Stimulated activated CD4-positive, alpha-beta T cell treated with anti-CD3 and anti-CD28 coated beads, TNF-alpha, amount 100 ng/mL, for 48 hours (primary cell): ENCODE data around the gene PIP5K1B.

ENCODE experiments used
- DNase-seq, 3 donors: peaks; one replicate each; pipeline ENCODE4 v3.0.0-alpha.2; 2020; ENCODE audit warnings: low read depth in 3 of 3

Gene PIP5K1B

GRCh38 chr9:68775003-68775730, 70.1 kb downstream of the PIP5K1B start:
- DNase-seq: no peak

GRCh38 chr9:68777070-68777763, 72.2 kb downstream of the PIP5K1B start:
- no peak for DNase-seq

GRCh38 chr9:68778635-68779034, 73.6 kb downstream of the PIP5K1B start:
- DNase-seq: no peak

- peak; percentile 89 to 93 (median 90) for DNase-seq
Observed at GRCh38 chr9:68779558-68780379, 74.7 kb downstream of the PIP5K1B start.

GRCh38 chr9:68780380-68780712, 75.3 kb downstream of the PIP5K1B start:
- no peak for DNase-seq

GRCh38 chr9:68780720-68781119, 75.7 kb downstream of the PIP5K1B start:
- DNase-seq: peak in 1 of 3 donors; percentile 18

- DNase-seq: no peak
Observed at GRCh38 chr9:68781928-68782327, 76.9 kb downstream of the PIP5K1B start.

GRCh38 chr9:68782546-68782945, 77.5 kb downstream of the PIP5K1B start:
- DNase-seq: no peak

- DNase-seq: no peak
Observed at GRCh38 chr9:68785965-68786364, 80.9 kb downstream of the PIP5K1B start.

GRCh38 chr9:68791169-68791568, 86.1 kb downstream of the PIP5K1B start:
- no peak for DNase-seq

- no peak for DNase-seq
Observed at GRCh38 chr9:68793605-68794343, 88.7 kb downstream of the PIP5K1B start.

- DNase-seq: no peak
Observed at GRCh38 chr9:68794898-68795297, 89.9 kb downstream of the PIP5K1B start.

- DNase-seq: no peak
Observed at GRCh38 chr9:68795411-68795810, 90.4 kb downstream of the PIP5K1B start.

GRCh38 chr9:68797116-68797515, 92.1 kb downstream of the PIP5K1B start:
- no peak for DNase-seq

GRCh38 chr9:68798423-68798822, 93.4 kb downstream of the PIP5K1B start:
- no peak for DNase-seq

GRCh38 chr9:68800836-68801235, 95.8 kb downstream of the PIP5K1B start:
- DNase-seq: no peak

- DNase-seq: peak in 2 of 3 donors; percentile 7 to 37
Observed at GRCh38 chr9:68802525-68803015, 97.5 kb downstream of the PIP5K1B start.

GRCh38 chr9:68804911-68805889, 100.2 kb downstream of the PIP5K1B start:
- no peak for DNase-seq

GRCh38 chr9:68805890-68806517, 101.0 kb downstream of the PIP5K1B start:
- no peak for DNase-seq

GRCh38 chr9:68808338-68808890, 103.4 kb downstream of the PIP5K1B start:
- no peak for DNase-seq
